Tibial nerve (tissue), 4 donors: ENCODE measurements around the gene LRRC47. TPM values are rescaled to one million over a fixed set of nuclear protein-coding genes. Genes with fewer than 3 reads are reported as not detected.
"Not testable (repeated sequence)": the region's sequence is repeated elsewhere in the genome, so short reads cannot be mapped to it uniquely, and the experiment has no call there.

Experiments
- DNase-seq, 2 donors: peaks; one replicate each; pipeline ENCODE4 v3.0.0-alpha.2; 2019; ENCODE audit warnings: low spot score in 2 of 2
- H3K27ac ChIP-seq, 4 donors: fragments of 200-600 bp; sonication (generic) in 3 of 4; one replicate each; pipeline ENCODE4 v1.5.1; 2017 to 2019; ENCODE audit warnings: mild to moderate bottlenecking in 1 of 4
- H3K27me3 ChIP-seq, 2 donors: fragments of 200-600 bp; sonication (generic) in 1 of 2; one replicate each; pipeline versions ENCODE4 v1.5.1 to v1.6.0; 2017 to 2019
- H3K36me3 ChIP-seq, 3 donors: fragments of 200-600 bp; sonication (generic); one replicate each; pipeline ENCODE4 v1.5.1; 2018 to 2019
- H3K4me1 ChIP-seq, 4 donors: fragments of 200-600 bp; sonication (generic) in 3 of 4; one replicate each; pipeline ENCODE4 v1.5.1; 2017 to 2019
- H3K4me3 ChIP-seq, 4 donors: fragments of 200-600 bp; sonication (generic) in 3 of 4; one replicate each; pipeline ENCODE4 v1.5.1; 2017 to 2019; ENCODE audit warnings: mild to moderate bottlenecking in 1 of 4, moderate library complexity in 1 of 4
- H3K9me3 ChIP-seq, 4 donors: fragments of 200-600 bp; sonication (generic) in 3 of 4; one replicate each; pipeline ENCODE4 v1.5.1; 2017 to 2019
- CTCF ChIP-seq, 5 experiments: fragments of 200-600 bp in 3 of 5; fragments of 450-650 bp in 2 of 5; sonication (generic) in 3 of 5; IDR thresholded peaks; one replicate each; pipeline ENCODE4 v1.5.1; 2016 to 2019; ENCODE audit warnings: antibody characterized with exemption in 5 of 5, mild to moderate bottlenecking in 3 of 5, moderate library complexity in 2 of 5
- EP300 ChIP-seq, 2 donors: sonication (generic); formaldehyde crosslinking; IDR thresholded peaks; one replicate each; pipeline ENCODE4 v1.6.1; 2017; ENCODE audit warnings: antibody characterized with exemption in 2 of 2, mild to moderate bottlenecking in 1 of 2
- POLR2A ChIP-seq, 2 donors: fragments of 450-650 bp; IDR thresholded peaks; one replicate each; pipeline ENCODE4 v1.6.1; 2017; ENCODE audit warnings: antibody characterized with exemption in 2 of 2, mild to moderate bottlenecking in 2 of 2, moderate library complexity in 2 of 2
- WGBS, 2 donors: methylation state at CpG; one replicate each; pipeline ENCODE4 v1.1.5; 2018; 5-methylcytosine and 5-hydroxymethylcytosine counted together
- total RNA-seq, 4 donors: library from RNA; depleted of rRNA; stranded (reverse); fragments of >200 nt; gene quantifications; one replicate each; pipeline ENCODE4 v1.1.0, GENCODE V29; 2016

The LRRC47 gene
- total RNA-seq, 4 donors from 2014 or later = 40.8 to 46.3 (median 42.6) TPM

- H3K4me3 ChIP-seq = no peak overlapping the region
- H3K4me1 ChIP-seq = no peaks in the 10 kb centered on the region
- no peak overlapping the region for H3K27ac ChIP-seq
- peaks cover 0 to 44% of the 10 kb centered on the region in 2 donors for H3K27me3 ChIP-seq
- H3K36me3 ChIP-seq = no peaks in the 10 kb centered on the region
- no peak for DNase-seq
- 79% methylated on average over 16 to 17 of the region's 20 CpGs for WGBS, 2 donors
- H3K9me3 ChIP-seq = no peaks in the 10 kb centered on the region
- no peak for TF ChIP-seq CTCF (IDR thresholded peaks at IDR 0.05)
- no peak for TF ChIP-seq EP300 (IDR thresholded peaks at IDR 0.05)
- no peak for TF ChIP-seq POLR2A (IDR thresholded peaks at IDR 0.05)
Observed at GRCh38 chr1:3753656-3754454, 42.4 kb downstream of the LRRC47 start.

GRCh38 chr1:3752400-3752945 is 43.8 kb downstream of the LRRC47 start, which contains the start of gene CCDC27:
CCDC27 (plus strand) TSS chr1:3752450; CDS start chr1:3752482, 32 bp downstream.
- Histone ChIP-seq H3K27me3 (peaks cover 0 to 41% of the 10 kb centered on the region in 2 donors), H3K27ac (no peak within 1 kb of the TSS), H3K4me3 (no peak within 1 kb of the TSS), H3K4me1 (peaks cover 0 to 9% (median 6%) of the 10 kb centered on the region in 4 donors), H3K9me3 (no peaks in the 10 kb centered on the region), H3K36me3 (no peaks in the 10 kb centered on the region)
- no peak for TF ChIP-seq CTCF (IDR thresholded peaks at IDR 0.05)
- no peak for TF ChIP-seq POLR2A (IDR thresholded peaks at IDR 0.05)
- TF ChIP-seq EP300 (IDR thresholded peaks at IDR 0.05) = no peak
- 87 to 91% methylated on average over 11 to 17 of the region's 17 CpGs for WGBS, 2 donors
- no peak for DNase-seq

- Histone ChIP-seq H3K27me3 (peaks cover 0 to 31% of the 10 kb centered on the region in 2 donors), H3K4me1 (peaks cover 0 to 20% (median 15%) of the 10 kb centered on the region in 4 donors), H3K9me3 (no peaks in the 10 kb centered on the region), H3K36me3 (no peaks in the 10 kb centered on the region), H3K4me3 (no peak overlapping the region), H3K27ac (no peak overlapping the region)
- TF ChIP-seq CTCF (IDR thresholded peaks at IDR 0.05) (no peak), EP300 (IDR thresholded peaks at IDR 0.05) (no peak), POLR2A (IDR thresholded peaks at IDR 0.05) (no peak)
- WGBS, 2 donors = 61 to 63% methylated on average over 6 of the region's 6 CpGs
- DNase-seq = no peak
Observed at GRCh38 chr1:3750741-3751140, 45.6 kb downstream of the LRRC47 start.

GRCh38 chr1:3749512-3749911 is 46.8 kb downstream of the LRRC47 start:
- H3K27me3 ChIP-seq = peaks cover 0 to 19% of the 10 kb centered on the region in 2 donors
- H3K4me3 ChIP-seq = no peak overlapping the region
- no peaks in the 10 kb centered on the region for H3K9me3 ChIP-seq
- TF ChIP-seq CTCF (IDR thresholded peaks at IDR 0.05) (no peak), EP300 (IDR thresholded peaks at IDR 0.05) (no peak), POLR2A (IDR thresholded peaks at IDR 0.05) (no peak)
- peaks cover 0 to 8% (median 0%) of the 10 kb centered on the region in 3 donors for H3K36me3 ChIP-seq
- H3K27ac ChIP-seq = no peak overlapping the region
- 62 to 69% methylated on average over 5 of the region's 5 CpGs for WGBS, 2 donors
- H3K4me1 ChIP-seq = peaks cover 0 to 33% (median 15%) of the 10 kb centered on the region in 4 donors
- no peak for DNase-seq

- WGBS, 2 donors = 80% methylated on average over 15 of the region's 15 CpGs
- H3K27ac ChIP-seq, H3K27me3 ChIP-seq, H3K9me3 ChIP-seq, H3K4me3 ChIP-seq, DNase-seq: not testable (repeated sequence)
- Histone ChIP-seq H3K36me3 (peaks cover 0 to 19% (median 0%) of the 10 kb centered on the region in 3 donors), H3K4me1 (peaks cover 0 to 35% (median 15%) of the 10 kb centered on the region in 4 donors)
Observed at GRCh38 chr1:3748316-3748900, 47.9 kb downstream of the LRRC47 start.
